HCT116 (cell line): Measurements from ENCODE around the gene IMPA2. TPM values are rescaled to one million over a fixed set of nuclear protein-coding genes. Genes with fewer than 3 reads are reported as not detected.
"Not testable (repeated sequence)": the region's sequence is repeated elsewhere in the genome, so short reads cannot be mapped to it uniquely, and the experiment has no call there.

Source experiments
- ATAC-seq: fragments of 200-7000 bp; cut with Tn5 transposase; 2 replicates; pipeline ENCODE4 v1.9.1; 2020; ENCODE audit warnings: mild to moderate bottlenecking, moderate library complexity
- BruUV-seq: library from RNA; stranded (reverse); fragments of 400-500 nt; replicated peaks from 2 replicates; lab custom pipeline; 2021; lab: Mats Ljungman, UMichigan
- CTCF ChIA-PET: fragments of 300-600 bp; sonication (Branson Sonifier 250); formaldehyde crosslinking; loops from one replicate; lab custom pipeline; 2021; ENCODE audit warnings: antibody characterized with exemption; lab: Charles Lee
- POLR2A ChIA-PET: fragments of 300-600, 350-600 bp; sonication (Branson Sonifier 250); formaldehyde crosslinking; loops from one replicate; lab custom pipeline; 2021; ENCODE audit warnings: antibody characterized with exemption; lab: Charles Lee
- RAD21 ChIA-PET, 2 experiments: fragments of 300-600 bp; sonication (Branson Sonifier 250); formaldehyde crosslinking; loops; one replicate each; lab custom pipeline; 2023; ENCODE audit warnings: low total read pairs in 2 of 2; ENCODE audit not compliant: uncharacterized antibody in 2 of 2, unreplicated experiment in 2 of 2, low non-redundant PET in 1 of 2; lab: Charles Lee
- DNase-seq: peaks from one replicate; pipeline ENCODE4 v3.0.0-alpha.2; 2010; ENCODE audit warnings: low read depth, low spot score
- H2AFZ ChIP-seq: fragments of 200-600 bp; shearing (Covaris generic), sonication (generic); 2 replicates; pipeline ENCODE4 v1.6.1; 2017; ENCODE audit warnings: low read depth, mixed run types, mixed read lengths, antibody characterized with exemption, low read length; ENCODE audit not compliant: poor library complexity, severe bottlenecking
- H3K27ac ChIP-seq: 2 replicates; pipeline ENCODE4 v1.5.1; 2012; ENCODE audit warnings: low read depth, low read length
- H3K27me3 ChIP-seq: fragments of 200-600 bp; sonication (generic); 2 replicates; pipeline ENCODE4 v1.6.1; 2016; ENCODE audit warnings: mixed run types, low read length, mixed read lengths; ENCODE audit not compliant: insufficient read depth
- H3K36me3 ChIP-seq, 2 experiments: fragments of 200-500 bp in 1 of 2; fragments of 200-600 bp in 1 of 2; sonication (Bioruptor generic) in 1 of 2; sonication (generic) in 1 of 2; 2 replicates each; pipeline versions ENCODE4 v1.5.1 to v1.6.1; 2014 to 2016; ENCODE audit warnings: low read length in 2 of 2, inconsistent platforms in 1 of 2, mixed read lengths in 1 of 2, mixed run types in 1 of 2; ENCODE audit not compliant: insufficient read depth in 2 of 2, control insufficient read depth in 1 of 2
- H3K4me1 ChIP-seq, 2 experiments: fragments of 200-600 bp in 1 of 2; sonication (generic) in 1 of 2; 2 replicates each; pipeline versions ENCODE4 v1.5.1 to v1.6.1; 2012 to 2017; ENCODE audit warnings: low read length in 2 of 2, inconsistent platforms in 1 of 2, mild to moderate bottlenecking in 1 of 2, mixed read lengths in 1 of 2, mixed run types in 1 of 2, moderate library complexity in 1 of 2; ENCODE audit not compliant: insufficient read depth in 2 of 2, control insufficient read depth in 1 of 2
- H3K4me2 ChIP-seq: fragments of 200-600 bp; sonication (generic); 2 replicates; pipeline ENCODE4 v1.6.1; 2017; ENCODE audit warnings: mixed run types, low read length, mixed read lengths
- H3K4me3 ChIP-seq, 2 experiments: fragments of 200-600 bp in 1 of 2; sonication (generic) in 1 of 2; replicated peaks in 1 of 2; 2 replicates each; pipeline ENCODE4 v1.5.1; 2011 to 2016; ENCODE audit warnings: low read length in 2 of 2, control low read depth in 1 of 2, low read depth in 1 of 2, mild to moderate bottlenecking in 1 of 2, mixed read lengths in 1 of 2, mixed run types in 1 of 2
- H3K79me2 ChIP-seq: fragments of 200-600 bp; sonication (generic); 2 replicates; pipeline ENCODE4 v1.6.1; 2017; ENCODE audit warnings: mild to moderate bottlenecking, mixed run types, low read length, moderate library complexity, mixed read lengths; ENCODE audit not compliant: insufficient read depth
- H3K9ac ChIP-seq: fragments of 200-600 bp; sonication (generic); 2 replicates; pipeline ENCODE4 v1.6.1; 2016; ENCODE audit warnings: low read length, mixed read lengths
- H3K9me2 ChIP-seq: fragments of 200-600 bp; sonication (generic), shearing (Covaris generic); 2 replicates; pipeline ENCODE4 v1.6.1; 2017; ENCODE audit warnings: mixed run types, mild to moderate bottlenecking, moderate library complexity; ENCODE audit not compliant: insufficient read depth
- H3K9me3 ChIP-seq, 2 experiments: fragments of 200-500 bp in 1 of 2; fragments of 200-600 bp in 1 of 2; sonication (Bioruptor generic) in 1 of 2; sonication (generic) in 1 of 2; 2 replicates each; pipeline ENCODE4 v1.6.1; 2014 to 2017; ENCODE audit warnings: low read length in 2 of 2, mixed read lengths in 2 of 2, inconsistent platforms in 1 of 2, low read depth in 1 of 2, mild to moderate bottlenecking in 1 of 2, mixed run types in 1 of 2, moderate library complexity in 1 of 2; ENCODE audit not compliant: control insufficient read depth in 1 of 2, insufficient read depth in 1 of 2
- H4K20me1 ChIP-seq: fragments of 200-600 bp; sonication (generic), shearing (Covaris generic); 2 replicates; pipeline ENCODE4 v1.6.1; 2017; ENCODE audit warnings: mixed run types, mild to moderate bottlenecking, moderate library complexity; ENCODE audit not compliant: insufficient read depth
- CTCF ChIP-seq, 3 experiments: fragments of 200-600 bp in 1 of 3; sonication (generic) in 1 of 3; IDR thresholded peaks in 2 of 3; conservative IDR thresholded peaks in 1 of 3; 2 replicates each; pipeline ENCODE4 v1.5.1; 2012 to 2017; ENCODE audit warnings: low read depth in 2 of 3, low read length in 2 of 3, antibody characterized with exemption in 1 of 3, borderline replicate concordance in 1 of 3, control low read depth in 1 of 3, mild to moderate bottlenecking in 1 of 3, mixed read lengths in 1 of 3, mixed run types in 1 of 3, moderate library complexity in 1 of 3; ENCODE audit not compliant: insufficient read depth in 1 of 3
- FOSL1 ChIP-seq: IDR thresholded peaks from 2 replicates; pipeline ENCODE4 v1.6.1; 2012; ENCODE audit warnings: low read depth
- RAD21 ChIP-seq: IDR thresholded peaks from 2 replicates; pipeline ENCODE4 v1.6.1; 2012; ENCODE audit warnings: low read depth, mild to moderate bottlenecking
- YY1 ChIP-seq: IDR thresholded peaks from 2 replicates; pipeline ENCODE4 v1.6.1; 2011; ENCODE audit warnings: low read length, low read depth, moderate library complexity, mild to moderate bottlenecking; ENCODE audit not compliant: insufficient replicate concordance; ENCODE audit errors: extremely low read depth
- intact Hi-C: fragments of 100-400 bp; cut with micrococcal nuclease; formaldehyde crosslinking; loops from 2 replicates; pipeline ENCODE4 v1.10.0; 2022
- total RNA-seq: library from RNA; stranded (reverse); gene quantifications from one replicate; pipeline ENCODE4 v1.2.1, GENCODE V29; 2021; ENCODE audit not compliant: unreplicated experiment

The IMPA2 gene
- total RNA-seq, 1 experiment from 2014 or later, result 32.5 TPM

- TF ChIP-seq YY1 (peak; percentile 62), FOSL1 (no peak), RAD21 (no peak), CTCF (IDR thresholded peaks at IDR 0.05 in 2 of 3, conservative IDR thresholded peaks at IDR 0.05 in 1 of 3; ENCODE audit: borderline replicate concordance in 1 of 3, insufficient read depth in 1 of 3, low read depth in 2 of 3, low read length in 2 of 3) (no peak)
These were observed 95.3 kb downstream of the IMPA2 start (continued) for GRCh38 chr18:12076424-12077140.

- H4K20me1 ChIP-seq, RAD21 ChIA-PET: not testable (repeated sequence)
These were observed 96.7 kb downstream of the IMPA2 start for GRCh38 chr18:12077994-12078393.

More at GRCh38 chr18:12077994-12078393, 96.7 kb downstream of the IMPA2 start:
- H3K9me2 ChIP-seq, H3K4me3 ChIP-seq, BruUV-seq, POLR2A ChIA-PET, H3K27ac ChIP-seq, H3K36me3 ChIP-seq, H3K27me3 ChIP-seq, CTCF ChIA-PET, H3K9me3 ChIP-seq, H3K4me2 ChIP-seq, H3K79me2 ChIP-seq, ATAC-seq, DNase-seq, H3K4me1 ChIP-seq, intact Hi-C loops, H3K9ac ChIP-seq, H2AFZ ChIP-seq: not testable (repeated sequence)
